SK-N-SH (cell line): Measurements from ENCODE around the gene C1QC. TPM values are rescaled to one million over a fixed set of nuclear protein-coding genes. Genes with fewer than 3 reads are reported as not detected.

ENCODE experiments used
- polyA plus RNA-seq, 3 experiments: library from polyadenylated mRNA; depleted of rRNA; stranded (reverse); fragments of >200 nt; gene quantifications; 2 replicates each; pipeline ENCODE4 v1.2.3, GENCODE V29; 2012
- small RNA-seq, 7 experiments: library from RNA; depleted of rRNA; stranded (forward); fragments of <200 nt; gene quantifications; one replicate each; pipeline ENCODE3, GENCODE V24; 2012

Gene C1QC
- polyA plus RNA-seq, 1 of the 3 experiments (the other 2 are of a cell fraction) = not detected

Small RNA genes within 50 kb of the gene (small RNA-seq; reads per million reads assigned to genes)
- 0 reads per million in 7 experiments for gene MIR6127

Other genes with a start within 250 kb of the C1QC start
- 5.0 and 7.8 TPM in 2 replicates for gene ZBTB40, start 191.8 kb upstream of the C1QC start, polyA plus RNA-seq (2012; rRNA removed)
- 0.02 and 0.18 TPM in 2 replicates for gene EPHA8, start 80.1 kb upstream of the C1QC start, polyA plus RNA-seq (2012; rRNA removed)
- gene C1QA, start 7.0 kb upstream of the C1QC start, polyA plus RNA-seq (2012; rRNA removed) = not detected in 2 replicates
- not detected in 2 replicates for gene C1QB, start 9.6 kb downstream of the C1QC start, polyA plus RNA-seq (2012; rRNA removed)
- 18.6 and 25.2 TPM in 2 replicates for gene EPHB2, start 67.2 kb downstream of the C1QC start, polyA plus RNA-seq (2012; rRNA removed)